GM19238 (cell line): ENCODE measurements around the gene GTF2IRD2.
"Not testable (repeated sequence)": the region's sequence is repeated elsewhere in the genome, so short reads cannot be mapped to it uniquely, and the experiment has no call there.

ENCODE experiments used
- DNase-seq: peaks from one replicate; pipeline ENCODE4 v3.0.0; 2011; ENCODE audit warnings: low spot score; ENCODE audit not compliant: insufficient read length

GTF2IRD2 gene

GRCh38 chr7:74850833-74851721 lies at the start of gene GTF2IRD2:
Gene GTF2IRD2, minus strand, starts transcription at chr7:74851605. Its CDS starts 15,227 bp downstream, at chr7:74836378.
- not testable (repeated sequence) for DNase-seq

GRCh38 chr7:74890158-74891123 lies 39.0 kb upstream of the GTF2IRD2 start:
- not testable (repeated sequence) for DNase-seq

DNA sequence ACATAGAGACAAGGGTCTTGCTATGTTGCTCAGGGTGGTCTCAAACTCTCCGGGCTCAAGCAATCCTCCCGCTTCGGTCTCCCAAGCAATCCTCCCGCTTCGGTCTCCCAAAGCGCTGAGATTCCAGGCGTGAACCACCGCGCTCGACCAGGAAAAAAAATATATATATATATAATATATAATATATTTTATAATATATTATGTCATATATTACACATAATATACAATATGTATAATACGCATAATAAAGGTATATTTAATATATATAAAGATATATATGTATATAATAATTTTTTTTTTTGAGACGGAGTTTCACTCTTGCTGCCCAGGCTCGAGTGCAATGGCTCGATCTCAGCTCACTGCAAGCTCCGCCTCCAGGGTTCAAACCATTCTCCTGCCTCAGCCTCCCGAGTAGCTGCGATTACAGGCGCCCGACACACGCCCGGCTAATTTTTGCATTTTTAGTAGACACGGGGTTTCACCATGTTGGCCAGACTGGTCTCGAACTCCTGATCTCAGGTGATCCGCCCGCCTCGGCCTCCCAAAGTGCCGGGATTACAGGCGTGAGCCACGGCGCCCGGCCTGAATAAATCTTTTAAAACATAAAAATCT lies 38.2 kb upstream of the GTF2IRD2 start:
- not testable (repeated sequence) for DNase-seq

DNA sequence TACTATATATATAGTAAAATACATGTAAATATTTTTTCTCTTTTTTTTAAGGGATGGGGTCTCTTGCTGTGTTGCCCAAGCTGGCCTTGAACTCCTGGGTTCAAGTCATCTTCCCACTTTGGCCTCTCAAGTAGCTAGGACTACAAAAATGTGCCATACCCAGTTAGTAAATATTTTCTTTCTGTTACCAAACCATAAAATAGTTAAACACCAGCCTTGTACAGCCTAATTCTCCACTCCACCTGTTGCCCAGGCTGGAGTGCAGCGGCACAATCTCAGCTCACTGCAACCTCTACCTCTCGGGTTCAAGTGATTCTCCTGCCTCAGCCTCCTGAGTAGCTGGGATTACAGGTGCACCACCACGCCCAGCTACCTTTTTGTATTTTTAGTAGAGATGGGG lies 33.9 kb upstream of the GTF2IRD2 start:
- DNase-seq = not testable (repeated sequence)

DNA sequence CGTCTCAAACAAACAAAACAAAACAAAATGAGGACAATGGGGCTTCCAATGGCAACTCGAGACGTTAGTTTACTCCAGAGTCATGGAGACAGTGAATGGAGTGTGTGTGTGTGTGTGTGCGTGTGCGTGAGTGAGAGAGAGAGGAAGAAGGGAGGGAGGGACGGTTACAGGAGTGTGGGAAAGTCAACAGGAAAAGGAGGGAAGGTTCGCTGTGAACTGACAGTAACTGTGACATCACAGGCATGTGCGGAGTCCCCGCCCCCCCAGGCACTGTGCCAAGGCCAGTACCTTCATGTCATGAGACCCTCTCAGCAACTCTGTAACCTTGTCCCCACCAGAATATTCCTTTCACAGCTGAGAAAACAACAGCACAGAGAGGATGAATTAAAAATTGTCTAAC lies 30.7 kb upstream of the GTF2IRD2 start:
- not testable (repeated sequence) for DNase-seq

DNA sequence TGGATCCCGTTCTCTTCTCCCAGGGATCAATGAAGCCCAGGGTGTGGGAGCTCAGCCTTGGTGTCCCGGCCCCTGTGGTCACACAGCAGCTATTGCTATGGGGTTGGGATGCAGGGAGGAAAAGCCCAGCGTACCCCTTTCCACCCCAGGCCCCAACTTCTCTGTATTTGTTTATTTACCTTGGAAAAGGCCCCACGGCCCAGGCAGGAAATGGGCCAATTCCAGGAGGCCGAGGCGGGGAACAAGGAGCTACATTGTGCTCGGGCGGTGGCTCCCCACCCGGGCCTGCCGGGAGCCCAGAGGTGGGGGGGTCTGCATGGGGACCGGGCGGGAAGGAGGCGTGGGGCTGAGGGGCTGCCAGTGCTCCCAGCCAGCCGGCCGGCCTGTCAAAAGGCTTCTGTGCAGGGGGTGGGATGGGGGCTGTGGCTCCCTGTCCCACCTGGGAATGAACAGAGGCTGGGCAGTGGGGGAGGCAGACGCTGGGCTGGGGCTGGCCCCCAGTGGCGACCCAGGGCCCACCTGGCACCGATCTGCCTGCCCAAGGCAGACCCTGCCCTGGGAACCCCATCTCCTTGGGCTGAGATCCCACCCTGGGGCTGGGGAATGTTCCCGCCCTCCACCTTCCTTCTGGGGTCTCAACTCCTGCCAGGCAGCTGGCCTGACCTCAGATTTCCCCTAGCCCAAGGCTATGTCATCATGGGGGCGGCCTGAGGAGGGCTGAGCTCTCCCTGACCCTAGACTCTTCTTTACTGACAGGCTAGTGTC lies 23.5 kb upstream of the GTF2IRD2 start:
- not testable (repeated sequence) for DNase-seq

DNA sequence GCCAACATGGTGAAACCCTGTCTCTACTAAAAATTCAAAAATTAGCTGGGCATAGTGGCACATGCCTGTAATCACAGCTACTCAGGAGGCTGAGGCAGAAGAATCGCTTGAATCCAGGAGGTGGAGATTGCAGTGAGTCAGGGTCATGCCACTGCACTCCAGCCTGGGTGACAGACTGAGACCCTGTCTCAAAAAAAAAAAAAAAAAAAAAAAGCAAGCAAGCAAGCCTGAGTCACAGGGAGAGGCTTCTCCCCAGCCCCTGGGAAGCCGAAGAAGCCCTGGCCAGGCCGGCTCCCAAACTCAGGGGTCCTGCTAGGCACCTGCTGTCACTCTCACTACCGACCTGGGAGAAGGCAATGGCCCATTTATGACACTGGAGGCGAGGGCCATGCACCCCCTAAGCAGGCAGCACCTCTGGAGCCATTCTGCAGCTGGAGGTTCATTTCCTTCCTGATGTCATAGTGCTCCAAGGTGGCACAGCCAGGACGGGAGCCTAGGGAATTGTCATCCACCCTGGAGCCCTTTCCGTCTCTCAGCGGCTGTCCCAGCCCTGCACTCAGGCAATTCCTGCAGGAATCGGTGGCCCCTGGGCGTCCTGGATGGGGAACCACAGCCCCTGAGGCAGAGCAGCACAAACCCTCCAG lies 22.8 kb upstream of the GTF2IRD2 start:
- DNase-seq = not testable (repeated sequence)

GRCh38 chr7:74872542-74872941 lies 21.1 kb upstream of the GTF2IRD2 start:
- DNase-seq = not testable (repeated sequence)

- DNase-seq = not testable (repeated sequence)
Observed at GRCh38 chr7:74865777-74866176, 14.4 kb upstream of the GTF2IRD2 start.

DNA sequence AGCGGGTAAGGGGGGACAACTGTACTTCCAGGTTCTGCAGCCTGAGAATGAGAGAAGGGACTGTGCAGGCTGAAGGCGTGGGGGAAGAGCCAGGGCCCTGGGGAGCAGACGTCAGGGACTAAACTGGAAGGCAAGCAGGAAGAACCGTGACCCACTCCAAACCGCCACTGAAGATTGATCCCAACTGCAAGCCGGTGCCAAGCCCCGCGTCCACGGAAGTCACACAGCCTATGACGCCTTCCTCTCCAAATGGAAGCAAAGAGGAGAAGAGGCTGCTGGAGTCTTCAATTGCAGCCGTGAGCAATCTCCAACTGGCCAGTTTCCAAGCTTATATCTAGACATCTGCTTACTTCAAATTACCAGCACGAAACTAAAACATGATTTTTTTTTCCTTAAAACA lies 1.6 kb downstream of the GTF2IRD2 start:
- not testable (repeated sequence) for DNase-seq

DNA sequence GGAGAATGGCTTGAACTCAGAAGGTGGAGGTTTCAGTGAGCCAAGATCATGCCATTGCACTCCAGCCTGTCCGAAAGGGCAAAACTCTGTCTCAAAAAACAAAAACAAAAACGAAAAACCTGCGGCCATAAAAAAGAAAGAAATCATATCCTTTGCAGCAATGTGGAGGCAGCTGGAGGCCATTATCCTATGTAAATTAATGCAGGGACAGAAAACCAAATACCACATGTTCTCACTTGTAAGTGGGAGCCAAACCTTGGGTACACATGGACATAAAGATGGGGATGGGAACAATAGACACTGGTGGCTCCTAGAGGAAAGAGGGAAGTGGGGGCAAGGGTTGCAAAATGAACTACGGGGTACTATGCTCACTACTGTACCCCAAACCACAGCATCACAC lies 21.0 kb downstream of the GTF2IRD2 start:
- not testable (repeated sequence) for DNase-seq

- DNase-seq = not testable (repeated sequence)
Observed at GRCh38 chr7:74829959-74830358, 21.4 kb downstream of the GTF2IRD2 start.

GRCh38 chr7:74821259-74821658 lies 30.1 kb downstream of the GTF2IRD2 start:
- DNase-seq = not testable (repeated sequence)

- DNase-seq = not testable (repeated sequence)
Observed at GRCh38 chr7:74820146-74820805, 31.1 kb downstream of the GTF2IRD2 start.

DNA sequence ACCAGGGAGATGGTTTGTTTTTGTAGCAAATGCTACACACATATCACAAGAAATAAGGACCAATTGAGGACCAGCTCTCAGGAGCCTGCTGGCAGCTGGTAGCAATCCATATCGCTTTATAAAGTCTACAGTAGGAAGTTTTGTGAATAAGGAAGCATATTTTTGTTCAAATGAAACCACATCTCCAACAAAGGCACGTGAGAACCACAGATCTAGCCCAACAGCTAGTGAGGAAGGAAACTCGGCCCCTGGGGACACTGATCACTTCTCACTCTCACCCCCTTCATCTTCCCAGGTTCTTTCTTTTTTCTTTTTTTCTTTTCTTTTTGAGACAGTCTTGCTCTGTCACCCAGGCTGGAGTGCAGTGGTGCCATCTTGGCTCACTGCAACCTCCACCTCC lies 35.5 kb downstream of the GTF2IRD2 start:
- DNase-seq = not testable (repeated sequence)

DNA sequence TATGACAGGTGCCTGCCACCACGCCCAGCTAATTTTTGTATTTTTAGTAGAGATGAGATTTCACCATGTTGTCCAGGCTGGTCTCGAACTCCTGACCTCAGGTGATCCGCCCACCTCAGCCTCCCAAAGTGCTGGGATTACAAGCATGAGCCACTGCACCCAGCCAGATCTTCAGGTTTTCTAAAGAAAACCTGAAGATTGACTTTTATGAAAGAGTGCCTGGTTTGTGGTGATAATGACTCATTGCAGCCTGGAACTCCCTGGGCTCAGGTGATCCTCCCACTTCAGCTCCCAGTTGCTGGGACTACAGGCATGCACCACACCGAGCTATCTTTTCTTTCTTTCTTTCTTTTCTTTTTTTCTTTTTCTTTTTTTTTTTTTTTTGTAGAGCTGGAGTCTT lies 52.8 kb downstream of the GTF2IRD2 start:
- DNase-seq = not testable (repeated sequence)

GRCh38 chr7:74797848-74798622 lies 53.4 kb downstream of the GTF2IRD2 start:
- DNase-seq = not testable (repeated sequence)

GRCh38 chr7:74789200-74789736 lies 62.1 kb downstream of the GTF2IRD2 start:
- not testable (repeated sequence) for DNase-seq
